Medulla oblongata (tissue), 1 donor: ENCODE results near the gene ARFIP1.
"Not testable (repeated sequence)": the region's sequence is repeated elsewhere in the genome, so short reads cannot be mapped to it uniquely, and the experiment has no call there.

Experiments
- DNase-seq: peaks from one replicate; pipeline ENCODE4 v3.0.0-alpha.2; 2015; ENCODE audit errors: extremely low spot score

ARFIP1 gene, protein sequence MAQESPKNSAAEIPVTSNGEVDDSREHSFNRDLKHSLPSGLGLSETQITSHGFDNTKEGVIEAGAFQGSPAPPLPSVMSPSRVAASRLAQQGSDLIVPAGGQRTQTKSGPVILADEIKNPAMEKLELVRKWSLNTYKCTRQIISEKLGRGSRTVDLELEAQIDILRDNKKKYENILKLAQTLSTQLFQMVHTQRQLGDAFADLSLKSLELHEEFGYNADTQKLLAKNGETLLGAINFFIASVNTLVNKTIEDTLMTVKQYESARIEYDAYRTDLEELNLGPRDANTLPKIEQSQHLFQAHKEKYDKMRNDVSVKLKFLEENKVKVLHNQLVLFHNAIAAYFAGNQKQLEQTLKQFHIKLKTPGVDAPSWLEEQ

DNA sequence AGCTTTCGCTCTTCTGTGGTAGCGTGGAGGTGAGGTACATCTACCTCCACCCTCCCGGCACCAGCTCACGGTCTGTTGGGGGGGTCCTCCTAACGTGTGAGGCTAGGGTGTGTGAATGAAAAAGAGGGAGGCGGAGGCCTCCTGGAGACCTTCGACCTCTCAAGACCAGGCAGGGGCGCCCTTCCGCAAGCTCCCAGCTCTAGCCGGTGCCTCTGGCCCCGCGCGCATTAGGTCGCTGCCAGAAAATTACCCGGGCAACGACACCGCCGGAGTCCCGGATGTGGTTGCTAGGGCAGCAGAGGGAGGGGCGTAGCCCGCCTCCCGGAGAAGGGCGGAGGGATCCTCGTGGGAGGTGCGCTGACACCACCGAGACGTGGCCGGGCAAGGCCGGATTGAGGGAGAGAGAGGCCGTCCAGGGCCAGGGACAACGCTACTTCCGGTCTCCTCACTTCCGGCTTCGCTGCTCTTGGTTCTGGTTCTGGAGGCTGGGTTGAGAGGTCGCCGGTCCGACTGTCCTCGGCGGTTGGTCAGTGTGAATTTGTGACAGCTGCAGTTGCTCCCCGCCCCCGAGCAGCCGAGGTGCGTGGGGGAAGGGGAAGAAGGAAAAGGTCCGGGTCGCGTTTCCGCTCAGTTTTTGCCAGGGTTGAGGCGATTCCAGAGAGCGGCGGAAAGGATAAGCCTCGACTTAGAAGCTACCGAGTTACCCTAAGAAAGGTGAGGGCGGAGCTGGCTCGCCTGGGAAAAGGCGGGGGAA lies at the start of gene ARFIP1, which contains the start of gene TIGD4:
Gene ARFIP1, plus strand, starts transcription at position 442 of the 754 bp plus-strand sequence. CDS start 49,680 bp downstream, outside the sequence.
Gene TIGD4, minus strand, starts transcription at position 218 of the 754 bp plus-strand sequence. CDS start 8,726 bp downstream, outside the sequence.
- peak; percentile 99 for DNase-seq

DNA sequence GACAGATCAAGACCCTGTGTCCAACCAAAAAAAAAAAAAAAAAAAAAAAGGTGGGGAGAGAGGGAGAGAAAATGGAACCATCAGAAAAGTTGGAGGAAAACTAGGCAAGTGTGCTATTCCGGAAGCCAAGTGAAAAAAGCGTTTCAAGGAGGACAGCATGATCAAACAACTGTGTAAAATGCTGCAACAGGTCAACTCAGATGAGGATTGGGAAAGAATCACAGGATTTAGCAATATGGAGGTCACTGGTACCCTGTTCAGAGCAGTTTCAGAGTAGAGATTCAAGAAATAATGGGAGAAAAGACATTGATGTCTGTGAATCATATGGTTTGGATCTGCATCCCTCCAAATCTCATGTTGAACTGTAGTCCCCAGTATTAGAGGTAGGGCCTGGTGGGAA lies 47.8 kb upstream of the ARFIP1 start:
- no peak for DNase-seq

DNA sequence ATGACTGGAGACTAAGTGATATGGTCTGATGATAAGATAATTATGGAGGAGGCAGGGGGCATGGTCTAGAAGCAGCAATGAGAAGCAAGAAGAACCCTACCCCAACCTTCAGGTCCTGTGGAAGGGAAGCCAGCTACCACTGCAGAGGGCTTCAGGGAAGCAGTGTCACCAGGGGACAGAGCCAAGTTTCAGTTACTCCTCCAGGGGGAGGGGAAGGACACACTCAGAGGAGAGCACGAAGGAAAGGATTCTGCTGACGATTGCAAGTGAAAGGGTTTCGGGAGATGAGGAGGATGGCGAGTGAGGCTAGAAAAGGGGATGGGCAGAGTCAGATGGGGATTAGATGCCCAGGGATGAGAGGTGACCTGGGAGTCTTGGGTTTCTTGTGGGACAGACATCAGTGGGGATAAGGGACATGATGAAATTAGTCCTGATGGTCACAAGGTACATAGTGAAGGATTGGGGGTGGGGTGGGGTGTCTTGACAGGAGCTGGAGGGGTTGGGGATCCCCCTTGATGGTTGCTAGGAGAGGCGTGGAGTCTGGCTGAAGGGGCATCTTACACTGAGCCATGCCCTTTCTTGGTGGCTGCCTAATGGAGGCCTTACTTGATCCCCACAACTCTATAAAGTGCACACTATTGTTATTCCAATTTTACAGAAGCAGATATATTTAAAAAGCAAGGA lies 45.6 kb upstream of the ARFIP1 start:
- peak; percentile 11 for DNase-seq

DNA sequence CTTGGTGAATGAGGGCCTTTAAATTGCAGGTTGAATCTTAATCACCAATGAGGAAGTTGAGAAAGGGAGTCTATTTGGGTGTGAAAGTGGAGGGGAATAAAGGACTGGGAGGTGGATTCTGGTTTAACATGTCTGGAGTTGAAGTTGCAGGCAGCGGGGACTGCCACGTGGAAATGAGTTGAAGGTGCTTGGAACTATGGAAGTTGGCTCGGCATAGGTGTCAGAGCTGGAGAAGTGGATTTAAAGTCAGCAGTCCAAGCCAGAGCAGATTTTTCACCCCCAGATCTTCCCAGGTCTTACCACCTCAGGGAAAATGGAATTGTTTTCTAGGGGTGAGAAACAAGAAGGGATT lies 45.1 kb upstream of the ARFIP1 start:
- no peak for DNase-seq

DNA sequence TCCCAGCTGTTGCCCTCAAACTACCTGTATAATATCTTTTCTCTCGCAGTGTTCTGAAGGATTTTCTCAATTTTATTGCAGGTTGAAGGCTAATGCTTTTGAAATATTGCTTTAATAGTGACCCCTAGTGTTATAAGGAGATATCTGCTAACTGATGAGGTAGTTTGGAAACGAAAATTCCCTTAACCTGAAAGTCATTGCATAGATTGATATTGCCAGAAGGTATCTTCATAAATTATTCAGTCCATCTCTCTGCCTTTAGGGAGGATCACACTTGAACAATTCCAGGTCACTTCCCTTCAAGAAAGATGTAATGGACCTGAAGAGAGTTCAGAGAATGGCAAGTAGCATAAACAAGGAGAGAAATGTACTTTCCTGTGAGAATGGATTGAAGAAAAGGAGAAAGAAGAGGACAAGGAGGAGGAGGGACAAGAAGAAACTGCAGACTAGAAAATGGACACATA lies 44.3 kb upstream of the ARFIP1 start:
- peak; percentile 33 for DNase-seq

DNA sequence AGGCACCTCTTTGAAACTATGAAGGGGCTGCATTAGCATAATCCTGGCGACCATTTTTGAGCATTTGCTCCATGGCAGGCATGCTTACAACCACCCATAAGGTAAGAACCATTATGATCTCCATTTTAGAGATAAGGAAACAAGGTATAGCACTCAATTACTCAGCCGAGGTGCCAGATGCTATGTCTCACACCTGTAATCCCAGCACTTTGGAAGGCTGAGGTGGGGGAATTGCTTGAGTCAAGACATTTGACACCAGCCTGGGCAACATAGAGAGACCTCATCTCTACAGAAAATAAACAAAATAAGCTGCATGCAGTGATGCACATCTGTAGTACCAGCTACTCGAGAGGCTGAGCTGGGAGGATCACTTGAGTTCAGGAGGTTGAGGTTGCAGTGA lies 43.8 kb upstream of the ARFIP1 start:
- DNase-seq, result no peak

DNA sequence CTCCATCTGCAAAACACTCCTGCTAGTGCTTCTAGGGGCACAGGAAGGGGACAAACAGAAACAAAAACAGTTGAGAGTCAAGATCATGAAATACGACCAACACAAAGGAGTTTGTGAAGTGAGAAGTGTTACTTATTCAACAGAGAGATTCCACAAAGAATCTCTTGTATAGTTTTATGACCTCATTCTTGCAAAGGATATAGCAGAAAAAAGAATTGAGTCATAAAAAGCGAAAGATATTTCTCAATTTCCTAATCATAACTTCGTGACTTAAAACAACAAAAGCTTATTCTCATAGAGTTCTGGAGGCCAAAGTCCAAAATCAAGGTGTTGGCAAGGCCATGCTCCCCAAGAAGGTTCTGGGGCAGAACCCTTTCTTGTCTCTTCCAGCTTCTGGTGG lies 40.9 kb upstream of the ARFIP1 start:
- DNase-seq, result no peak

DNA sequence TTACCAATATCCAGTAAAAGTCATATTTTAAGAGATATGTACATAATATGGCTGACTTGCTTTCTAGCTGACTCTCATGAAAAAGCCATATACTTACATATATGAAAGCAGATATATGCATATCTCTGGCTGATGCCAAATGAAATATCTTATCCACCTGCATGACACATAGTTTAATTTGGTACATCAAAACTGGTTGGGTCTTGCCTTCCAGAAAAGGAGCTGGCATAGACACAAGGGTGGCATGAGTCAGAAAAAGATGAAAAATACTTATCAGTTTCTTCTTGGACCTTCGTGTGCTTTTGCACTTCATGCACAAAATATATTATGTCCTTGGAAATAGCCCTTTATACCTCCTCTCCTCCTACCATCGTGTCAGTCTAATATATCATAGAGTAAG lies 32.3 kb upstream of the ARFIP1 start:
- no peak for DNase-seq

DNA sequence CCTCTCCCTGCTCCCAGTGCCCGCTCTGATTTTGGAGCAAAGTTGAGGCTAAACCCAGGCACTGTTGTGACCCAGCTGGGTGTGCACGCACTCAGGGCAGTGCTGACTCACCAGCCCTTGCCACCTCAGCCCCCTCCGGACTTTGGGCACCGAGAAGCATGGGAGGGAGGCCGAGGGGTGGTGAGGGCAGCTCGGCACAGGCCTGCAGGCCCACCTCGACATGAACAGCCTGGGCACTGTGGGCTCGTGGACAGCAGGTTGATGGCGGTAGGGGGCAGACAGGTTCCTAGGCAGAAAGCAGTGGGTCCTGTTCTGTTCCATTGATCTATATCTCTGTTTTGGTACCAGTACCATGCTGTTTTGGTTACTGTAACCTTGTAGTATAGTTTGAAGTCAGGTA lies 31.1 kb upstream of the ARFIP1 start:
- no peak for DNase-seq

DNA sequence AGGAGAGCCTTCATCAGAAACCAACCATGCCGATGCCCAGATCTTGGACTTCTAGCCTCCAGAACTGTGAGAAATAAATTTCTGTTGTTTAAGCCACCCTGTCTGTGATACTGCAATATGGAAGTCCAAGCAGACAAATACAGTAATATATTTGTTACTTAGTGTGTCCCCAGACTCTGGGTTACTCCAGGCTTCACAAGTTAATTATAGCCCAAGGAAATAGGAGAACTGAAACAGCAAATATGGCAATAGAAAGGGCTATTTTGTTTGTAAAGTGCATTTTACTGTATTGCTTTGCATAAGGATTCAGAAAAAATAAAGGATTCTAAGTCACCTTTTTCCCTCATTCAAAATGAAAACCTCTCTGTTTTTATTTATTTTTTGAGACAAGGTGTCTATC lies 16.0 kb upstream of the ARFIP1 start:
- DNase-seq, result peak; percentile 48

DNA sequence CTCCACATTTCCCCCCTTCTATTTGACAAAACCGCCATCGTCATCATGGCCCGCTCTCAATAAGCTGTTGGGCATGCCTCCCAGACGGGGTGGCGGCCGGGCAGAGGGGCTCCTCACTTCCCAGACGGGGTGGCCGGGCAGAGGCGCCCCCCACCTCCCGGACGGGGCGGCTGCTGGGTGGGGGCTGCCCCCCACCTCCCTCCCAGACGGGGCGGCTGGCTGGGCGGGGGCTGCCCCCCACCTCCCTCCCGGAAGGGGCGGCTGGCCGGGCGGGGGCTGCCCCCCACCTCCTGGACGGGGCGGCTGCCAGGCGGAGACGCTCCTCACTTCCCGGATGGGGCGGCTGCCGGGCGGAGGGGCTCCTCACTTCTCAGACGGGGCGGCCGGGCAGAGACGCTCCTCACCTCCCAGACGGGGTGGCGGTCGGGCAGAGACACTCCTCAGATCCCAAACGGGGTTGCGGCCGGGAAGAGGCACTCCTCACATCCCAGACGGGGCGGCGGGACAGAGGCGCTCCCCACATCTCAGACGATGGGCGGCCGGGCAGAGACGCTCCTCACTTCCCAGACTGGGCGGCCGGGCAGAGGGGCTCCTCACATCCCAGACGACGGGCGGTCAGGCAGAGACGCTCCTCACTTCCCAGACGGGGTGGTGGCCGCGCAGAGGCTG lies 14.6 kb upstream of the ARFIP1 start:
- DNase-seq, result not testable (repeated sequence)

DNA sequence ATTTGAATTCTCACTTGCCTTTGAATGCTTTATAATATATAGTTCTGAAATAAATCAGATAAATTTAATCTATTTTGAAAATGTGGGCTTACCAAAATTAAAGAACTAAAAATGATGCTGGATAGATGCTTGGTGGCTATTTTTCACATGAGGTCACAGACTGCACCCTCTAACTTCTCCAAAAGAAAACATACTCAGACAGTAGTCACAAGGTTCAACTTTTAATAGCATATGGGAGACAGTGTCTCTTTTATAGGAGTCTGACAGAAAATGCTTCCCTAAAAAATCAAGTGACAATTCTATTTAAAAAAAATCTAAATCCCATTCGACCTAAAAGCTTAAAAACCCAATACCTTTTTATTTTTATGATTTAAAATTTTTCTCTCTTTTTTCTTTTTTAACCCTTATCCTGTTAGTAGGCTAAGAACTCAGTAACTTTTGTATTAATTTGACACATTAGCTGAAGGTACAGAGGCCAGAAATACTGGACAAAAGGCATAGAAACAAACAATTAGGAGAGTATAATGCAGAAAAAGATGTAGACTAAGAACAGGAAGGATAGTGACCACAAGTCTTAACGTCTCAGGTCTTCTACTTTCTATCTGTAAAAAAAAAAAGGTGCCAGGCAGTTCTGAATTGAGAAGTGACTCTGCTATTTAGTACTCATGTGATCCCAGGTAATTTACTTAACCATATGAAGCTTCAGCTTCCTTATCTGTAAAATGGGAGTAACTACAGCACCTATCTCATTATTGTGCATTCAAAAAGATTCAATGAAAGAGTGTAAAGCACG lies 7.8 kb upstream of the ARFIP1 start:
- DNase-seq, result peak; percentile 82

DNA sequence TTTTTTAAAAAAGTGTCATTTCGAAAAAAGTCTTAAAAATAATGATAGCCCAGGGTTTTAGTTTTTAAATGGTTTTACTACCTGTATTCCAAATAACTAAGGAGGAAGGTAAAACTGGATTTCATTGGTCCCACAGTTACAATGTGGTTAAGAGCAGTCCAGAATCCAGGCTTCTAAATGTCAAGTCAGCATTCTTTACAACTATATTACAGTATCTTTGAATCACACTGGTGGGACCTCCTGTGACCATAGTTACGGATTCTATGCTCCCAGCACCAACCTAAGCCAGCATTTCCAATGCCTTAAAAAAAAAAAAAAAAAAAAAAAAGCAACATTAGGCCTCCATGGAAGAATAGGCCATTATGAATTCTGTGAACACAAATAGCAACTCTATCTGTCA lies 6.4 kb upstream of the ARFIP1 start:
- DNase-seq, result no peak

DNA sequence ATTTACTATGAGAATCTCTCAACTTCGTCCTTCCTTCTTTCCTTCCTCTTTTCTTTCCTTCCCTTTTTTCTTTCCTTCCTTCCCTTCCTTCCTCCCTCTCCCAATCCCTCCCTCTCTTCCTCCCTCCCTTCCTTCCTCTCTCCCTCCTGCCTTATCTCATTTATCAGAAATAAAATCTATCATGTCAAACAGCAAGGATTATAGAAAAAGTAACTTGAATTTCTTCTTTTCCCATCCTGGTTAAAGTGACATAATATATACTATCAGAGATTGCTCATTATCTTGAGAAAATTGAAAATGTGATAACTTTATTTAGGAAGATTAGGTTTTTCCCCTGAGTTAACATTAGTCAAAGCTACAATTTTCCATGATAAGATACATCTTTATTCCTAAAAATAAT lies 5.8 kb upstream of the ARFIP1 start:
- no peak for DNase-seq

DNA sequence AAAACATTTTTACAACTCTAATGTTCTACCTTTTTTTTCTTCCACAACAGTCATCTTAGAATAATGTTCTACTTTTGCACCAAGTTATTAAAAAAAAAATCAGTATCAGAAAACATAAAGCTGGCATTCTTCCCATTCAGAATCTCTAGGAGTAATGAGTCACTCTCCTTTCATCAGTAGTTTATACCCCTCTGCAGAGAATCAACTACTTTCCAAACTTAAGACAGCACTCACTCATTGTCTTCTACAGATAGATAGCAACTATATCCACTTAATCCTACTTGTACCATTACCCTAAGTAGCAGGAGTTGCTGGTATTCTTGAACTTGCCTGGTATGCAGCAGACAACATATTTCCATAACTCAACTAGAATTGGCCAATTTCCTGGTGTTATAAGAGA lies 3.4 kb upstream of the ARFIP1 start:
- DNase-seq, result no peak

DNA sequence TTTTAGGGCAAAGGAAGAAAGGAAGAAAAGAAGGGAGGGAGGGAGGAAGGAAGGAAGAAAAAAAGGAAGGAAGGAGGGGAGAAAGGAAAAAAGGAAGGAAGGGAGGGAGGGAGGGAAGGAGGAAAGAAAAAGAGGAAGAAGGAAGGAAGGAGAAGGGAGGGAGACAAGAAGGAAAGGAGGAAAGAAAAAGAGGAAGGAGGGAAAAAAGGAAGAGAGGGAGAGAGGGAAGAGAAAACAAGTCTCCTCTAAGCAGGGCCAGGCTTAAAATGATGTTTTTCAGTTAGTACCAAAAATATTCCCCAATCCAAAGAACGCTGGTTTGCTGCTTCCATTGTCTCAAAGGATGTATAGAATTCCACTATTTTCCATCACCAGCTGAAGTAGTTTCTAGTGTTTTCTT lies 2.3 kb upstream of the ARFIP1 start:
- no peak for DNase-seq

DNA sequence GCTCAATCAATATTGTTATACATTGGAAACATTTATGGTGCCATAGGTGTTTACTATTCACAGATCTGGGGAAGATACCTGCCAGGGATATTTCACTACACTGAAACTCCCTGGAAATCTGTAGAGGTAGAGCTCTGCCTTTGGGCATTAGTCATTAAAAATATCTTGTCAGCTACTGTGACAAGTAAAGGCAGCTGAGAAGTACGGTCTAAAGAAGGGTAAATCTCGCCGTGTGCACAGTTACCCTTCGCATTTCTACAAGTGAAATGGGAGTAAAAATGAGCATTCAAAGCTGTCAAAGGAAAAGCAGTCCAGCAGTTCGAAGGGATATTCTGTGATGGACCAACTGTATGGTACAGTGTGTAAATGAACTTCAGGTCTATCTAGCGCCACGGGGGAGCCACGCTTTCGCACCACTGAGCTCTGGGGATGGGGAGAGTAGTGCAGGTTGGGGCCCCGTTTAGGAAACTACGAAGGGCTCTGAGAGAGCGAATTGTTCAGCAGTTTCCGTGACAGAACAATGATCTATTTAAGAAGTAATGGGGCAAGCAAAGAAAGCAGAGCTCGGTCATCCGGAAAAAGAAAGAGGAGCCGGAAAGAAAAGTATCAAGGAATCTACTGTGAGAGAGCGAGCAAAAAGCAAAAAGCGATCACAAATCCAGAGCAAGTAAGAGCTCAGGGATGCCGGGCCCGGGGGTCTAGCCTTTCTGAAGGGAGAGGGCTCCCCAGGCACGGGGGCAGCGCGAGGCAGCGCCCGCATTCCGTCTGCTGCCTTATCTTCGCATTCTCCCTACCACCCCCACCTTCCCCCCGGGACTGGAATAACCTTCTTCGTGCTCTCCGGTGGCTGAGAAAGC lies 870 bp upstream of the ARFIP1 start:
- peak; percentile 62 for DNase-seq

DNA sequence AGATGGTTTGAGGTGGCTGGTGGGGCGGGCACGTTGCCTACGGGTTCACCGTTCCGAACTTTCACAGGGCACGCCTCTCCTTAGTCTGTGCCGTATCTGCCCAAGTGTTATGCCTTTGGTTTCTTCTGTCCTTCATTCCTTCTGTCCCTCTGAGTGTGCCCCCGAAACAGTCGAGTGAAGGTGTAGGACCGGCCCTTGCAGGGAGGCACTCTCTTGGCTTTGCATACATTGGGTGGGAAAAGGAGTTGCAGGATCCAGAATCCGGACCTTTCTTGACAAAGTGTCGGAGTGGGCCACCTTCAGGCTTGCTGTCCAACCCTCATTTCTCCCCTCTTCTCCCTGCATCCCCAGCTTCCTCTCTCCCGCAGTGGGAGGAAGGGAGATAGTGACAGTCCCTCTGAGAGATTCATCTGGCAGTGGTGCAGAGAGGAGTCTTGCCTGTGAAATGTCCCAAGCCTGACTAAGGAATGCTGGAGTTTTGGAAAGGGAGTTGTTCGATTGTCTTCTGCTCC lies 569 bp downstream of the ARFIP1 start:
- DNase-seq, result peak; percentile 53

DNA sequence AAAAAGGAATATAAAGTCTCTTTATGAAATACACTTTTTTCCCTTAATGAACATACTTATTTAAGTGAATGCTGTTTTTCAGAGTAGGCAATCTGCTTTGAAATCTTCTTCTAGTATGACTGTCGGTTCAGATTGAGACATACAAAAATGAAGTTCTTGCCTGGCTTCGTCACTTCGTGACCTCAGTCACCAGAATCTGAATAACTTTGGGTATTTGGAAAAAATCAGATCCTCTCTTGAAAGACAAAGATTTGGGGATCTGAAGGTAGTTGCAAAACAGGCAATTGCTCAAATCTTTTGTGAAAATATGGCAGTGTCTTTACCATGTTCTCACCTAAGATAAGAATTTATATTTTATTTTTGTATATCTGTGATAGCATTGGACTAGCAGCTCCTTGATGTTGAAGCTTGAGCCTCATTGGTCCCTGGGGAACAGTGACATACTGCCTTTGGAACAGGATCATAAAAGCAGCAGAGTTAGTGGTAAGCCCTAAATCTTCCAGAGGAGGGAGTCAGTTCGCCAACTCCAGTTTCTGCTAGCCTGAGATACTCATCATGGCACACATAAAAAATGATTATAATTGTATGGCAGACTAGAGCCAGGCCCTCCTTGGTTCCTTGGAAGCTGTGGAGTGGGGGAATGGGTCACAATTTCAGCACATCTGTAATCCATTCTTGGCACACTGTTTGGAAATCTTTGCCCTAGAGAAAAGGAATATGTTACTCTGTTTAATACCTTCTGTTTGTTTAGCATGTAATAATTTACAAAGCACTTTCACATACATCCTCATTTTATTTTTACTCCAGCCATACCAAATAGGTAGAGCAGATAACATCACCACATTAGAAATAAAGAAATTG lies 5.0 kb downstream of the ARFIP1 start:
- no peak for DNase-seq
